ENCODE data around the gene MLST8. TPM values are rescaled to one million over a fixed set of nuclear protein-coding genes. Genes with fewer than 3 reads are reported as not detected.
A peak's percentile ranks its signal among the peaks of the same experiment; 100 is the strongest.

MLST8 gene
- total and polyA plus RNA-seq, 2 experiments from 2014 or later, result 100.0 to 117 TPM

GRCh38 chr16:2194166-2194834, 11.0 kb upstream of the MLST8 start:
- Histone ChIP-seq H3K4me1 (ENCODE audit: low read depth) (peaks cover 5% of the 10 kb centered on the region), H3K27me3 (peaks cover 21% of the 10 kb centered on the region), H3K36me3 (no peaks in the 10 kb centered on the region), H3K4me3 (no peak overlapping the region), H3K9me3 (ENCODE audit: low read depth) (no peaks in the 10 kb centered on the region), H3K27ac (no peak overlapping the region)
- no peak for TF ChIP-seq CTCF (IDR thresholded peaks at IDR 0.05; ENCODE audit: low read depth, low read length)
- DNase-seq (ENCODE audit: low read depth in 1 of 2, low spot score in 1 of 2), result peak in 1 of 2 donors; percentile 27

GRCh38 chr16:2194852-2195321, 10.4 kb upstream of the MLST8 start:
- Histone ChIP-seq H3K27ac (no peak overlapping the region), H3K36me3 (no peaks in the 10 kb centered on the region), H3K27me3 (peaks cover 24% of the 10 kb centered on the region), H3K9me3 (ENCODE audit: low read depth) (no peaks in the 10 kb centered on the region), H3K4me1 (ENCODE audit: low read depth) (peaks cover 5% of the 10 kb centered on the region), H3K4me3 (peak overlapping the region; percentile 80)
- TF ChIP-seq CTCF (IDR thresholded peaks at IDR 0.05; ENCODE audit: low read depth, low read length), result peak; percentile 30
- DNase-seq (ENCODE audit: low read depth in 1 of 2, low spot score in 1 of 2), result peak; percentile 48 to 51

GRCh38 chr16:2195322-2196161, 9.7 kb upstream of the MLST8 start:
- no peak for TF ChIP-seq CTCF (IDR thresholded peaks at IDR 0.05; ENCODE audit: low read depth, low read length)
- Histone ChIP-seq H3K4me1 (ENCODE audit: low read depth) (peaks cover 5% of the 10 kb centered on the region), H3K36me3 (no peaks in the 10 kb centered on the region), H3K4me3 (peak overlapping the region; percentile 80), H3K27me3 (peaks cover 29% of the 10 kb centered on the region), H3K9me3 (ENCODE audit: low read depth) (no peaks in the 10 kb centered on the region), H3K27ac (no peak overlapping the region)
- no peak for DNase-seq (ENCODE audit: low read depth in 1 of 2, low spot score in 1 of 2)

- H3K9me3 ChIP-seq (ENCODE audit: low read depth), result no peaks in the 10 kb centered on the region
- peak; percentile 29 to 77 for DNase-seq (ENCODE audit: low read depth in 1 of 2, low spot score in 1 of 2)
- peaks cover 5% of the 10 kb centered on the region for H3K4me1 ChIP-seq (ENCODE audit: low read depth)
- H3K4me3 ChIP-seq, result peak within 1 kb of the TSS; percentile 80
- no peak within 1 kb of the TSS for H3K27ac ChIP-seq
- no peak for TF ChIP-seq CTCF (IDR thresholded peaks at IDR 0.05; ENCODE audit: low read depth, low read length)
- H3K36me3 ChIP-seq, result no peaks in the 10 kb centered on the region
- H3K27me3 ChIP-seq, result peaks cover 29% of the 10 kb centered on the region
Observed at GRCh38 chr16:2196162-2196980, 8.9 kb upstream of the MLST8 start, which contains the start of gene CASKIN1. Gene CASKIN1 (minus strand): TSS chr16:2196605. CDS start chr16:2196432, 173 bp downstream.

GRCh38 chr16:2196981-2197511, 8.2 kb upstream of the MLST8 start:
- Histone ChIP-seq H3K4me1 (ENCODE audit: low read depth) (peaks cover 5% of the 10 kb centered on the region), H3K36me3 (no peaks in the 10 kb centered on the region), H3K9me3 (ENCODE audit: low read depth) (no peaks in the 10 kb centered on the region), H3K27ac (no peak overlapping the region), H3K4me3 (peak overlapping the region; percentile 19), H3K27me3 (peaks cover 29% of the 10 kb centered on the region)
- TF ChIP-seq CTCF (IDR thresholded peaks at IDR 0.05; ENCODE audit: low read depth, low read length), result no peak
- no peak for DNase-seq (ENCODE audit: low read depth in 1 of 2, low spot score in 1 of 2)

Measured in cardiac muscle cell (in vitro differentiated cells and primary cell).